ENCODE measurements around the gene NTHL1. TPM values are rescaled to one million over a fixed set of nuclear protein-coding genes. Genes with fewer than 3 reads are reported as not detected.
"Not testable (repeated sequence)": the region's sequence is repeated elsewhere in the genome, so short reads cannot be mapped to it uniquely, and the experiment has no call there.

Gene NTHL1
- total RNA-seq, 1 experiment from 2014 or later = 29.0 TPM

DNA sequence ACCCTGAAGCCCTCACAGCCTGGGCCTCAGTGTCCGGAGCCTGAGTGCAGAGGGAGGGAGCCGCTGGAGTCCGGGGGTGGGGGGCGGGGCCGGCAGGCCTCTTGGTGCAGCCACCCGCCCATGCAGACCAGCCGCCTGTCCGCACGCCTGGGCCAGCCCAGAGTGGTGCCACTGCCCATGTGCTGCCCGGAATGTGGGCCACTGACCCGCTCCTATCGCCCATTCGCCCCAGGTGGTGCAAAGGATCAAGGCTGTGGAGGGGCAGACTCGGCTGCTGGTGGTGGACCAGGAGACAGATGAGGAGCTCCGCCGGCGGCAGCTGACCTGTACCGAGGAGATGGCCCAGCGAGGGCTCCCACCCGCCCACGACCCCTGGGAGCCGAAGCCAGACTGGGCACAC is 18.3 kb downstream of the NTHL1 start:
- no peak for DNase-seq (ENCODE audit: low read depth)

DNA sequence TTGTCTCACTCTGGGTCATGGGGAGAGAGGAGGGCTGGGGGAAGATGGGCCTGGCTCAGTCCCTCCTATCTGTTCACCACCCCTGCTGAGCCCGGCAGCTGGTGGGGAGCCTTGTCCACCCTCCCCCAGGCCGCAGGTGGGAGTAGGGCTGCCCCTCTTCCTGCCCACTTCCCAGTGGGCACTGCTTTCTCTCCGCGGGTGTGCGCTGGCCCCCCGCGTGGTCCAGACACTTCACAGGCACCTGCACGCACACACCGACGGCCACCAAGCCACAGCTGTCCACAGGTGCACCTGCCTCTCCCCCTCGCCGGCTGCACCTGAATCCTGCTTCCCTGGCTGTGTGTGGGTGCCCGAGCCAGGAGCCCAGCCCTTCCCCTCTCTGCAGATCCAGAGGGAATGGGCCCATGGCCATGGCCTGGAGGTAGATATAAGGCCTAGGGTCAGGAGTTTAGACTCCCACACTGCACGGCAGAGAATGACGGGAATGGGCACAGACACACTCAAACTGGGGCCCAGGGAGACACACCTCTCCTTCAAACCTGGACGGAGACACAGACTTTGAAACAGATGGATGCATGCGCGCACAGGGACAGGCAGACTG is 18.9 kb downstream of the NTHL1 start:
- DNase-seq (ENCODE audit: low read depth) = no peak

DNA sequence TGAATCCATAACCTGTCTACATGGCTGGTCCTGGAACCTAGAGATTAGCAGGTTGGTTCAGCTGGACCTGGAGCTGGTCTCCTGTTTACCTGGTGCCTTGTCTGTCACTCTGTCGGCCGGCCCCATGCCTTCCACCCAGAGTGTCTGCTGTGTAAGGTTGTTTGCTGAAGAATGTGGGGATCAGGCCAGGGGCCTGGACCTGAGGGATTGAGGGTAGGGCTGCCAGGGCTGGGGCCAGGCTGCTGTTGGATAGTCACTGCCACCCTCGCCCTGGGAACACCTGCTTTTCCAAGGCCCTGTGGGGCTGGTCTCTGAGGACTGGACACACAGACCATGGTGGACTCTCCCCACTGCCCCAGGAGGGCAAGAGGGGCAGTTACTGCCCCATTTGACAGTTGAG is 19.5 kb downstream of the NTHL1 start:
- DNase-seq (ENCODE audit: low read depth) = no peak

DNA sequence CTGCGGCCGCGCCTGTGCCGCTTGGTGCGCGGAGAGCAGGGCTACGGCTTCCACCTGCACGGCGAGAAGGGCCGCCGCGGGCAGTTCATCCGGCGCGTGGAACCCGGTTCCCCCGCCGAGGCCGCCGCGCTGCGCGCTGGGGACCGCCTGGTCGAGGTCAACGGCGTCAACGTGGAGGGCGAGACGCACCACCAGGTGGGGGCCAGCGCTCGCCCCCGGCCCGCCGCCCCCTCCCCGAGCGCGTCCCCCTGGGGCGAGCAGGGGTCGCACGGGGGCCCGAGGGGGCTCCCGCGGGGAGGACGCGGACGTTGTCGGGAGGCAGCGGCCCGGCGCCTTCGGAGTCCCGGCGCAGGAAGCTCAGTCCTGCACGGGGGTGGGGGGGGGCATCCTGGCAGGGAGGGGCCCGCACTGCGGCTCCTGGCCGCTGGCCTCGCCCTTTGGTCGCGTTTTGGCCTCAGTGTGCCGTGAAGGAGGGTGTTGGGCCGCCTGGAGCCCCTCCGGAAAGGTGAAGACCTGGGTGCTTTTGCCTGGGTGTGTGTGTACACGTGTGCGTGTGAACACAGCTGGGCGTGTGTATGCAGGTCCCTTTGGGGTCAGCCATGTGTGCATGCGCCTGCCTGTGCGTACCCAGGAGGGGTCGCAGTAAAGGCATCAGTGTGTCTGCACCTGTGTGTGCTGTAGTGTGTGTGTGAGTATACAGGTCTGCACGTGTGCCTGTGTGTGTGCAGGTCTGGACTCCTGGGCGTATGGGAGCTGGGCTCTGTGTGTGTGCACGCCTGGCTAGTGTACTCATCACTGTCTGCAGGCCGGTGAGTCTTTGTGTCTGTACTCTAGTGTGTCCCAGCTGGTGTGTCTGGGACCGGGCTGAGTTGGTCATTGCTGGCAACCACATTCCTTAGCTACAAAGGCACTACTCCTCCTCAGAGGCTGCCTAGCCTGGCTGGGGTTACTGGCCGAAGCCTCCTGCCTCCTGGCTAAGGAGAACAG is 20.3 kb downstream of the NTHL1 start:
- no peak for DNase-seq (ENCODE audit: low read depth)

DNA sequence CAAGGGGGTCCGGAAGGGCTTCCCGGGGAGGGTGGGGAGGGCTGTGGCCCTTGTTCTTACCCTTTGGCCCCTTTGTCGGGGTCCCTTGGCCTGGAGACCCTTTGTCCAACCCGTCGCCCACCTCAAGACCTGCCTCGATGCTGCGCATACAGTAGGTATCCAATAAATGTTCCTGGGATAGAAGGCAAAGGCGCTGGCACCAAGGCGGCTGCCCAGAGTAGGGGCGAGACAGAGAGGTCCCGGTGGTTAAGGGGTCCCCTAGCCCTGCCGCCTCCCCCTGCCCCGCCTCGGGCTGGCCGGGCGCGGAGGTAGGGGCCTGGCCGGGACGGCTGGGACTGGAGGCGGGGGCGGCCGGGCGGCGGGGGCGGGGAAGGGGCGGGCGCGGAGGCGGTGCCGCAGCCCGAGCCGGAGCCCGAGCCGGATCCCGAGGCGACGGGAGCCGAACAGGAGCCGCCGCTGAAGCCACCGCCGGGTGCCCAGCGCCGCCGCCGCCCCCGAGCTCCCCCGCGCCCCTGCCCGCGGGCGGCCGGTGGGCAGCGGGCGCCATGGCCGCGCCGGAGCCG is 21.1 kb downstream of the NTHL1 start, which contains the start of gene NHERF2:
TSS of gene NHERF2 (plus strand) at position 442 of the 563 bp plus-strand sequence. CDS start at position 546, 104 bp downstream.
- no peak for DNase-seq (ENCODE audit: low read depth)

DNA sequence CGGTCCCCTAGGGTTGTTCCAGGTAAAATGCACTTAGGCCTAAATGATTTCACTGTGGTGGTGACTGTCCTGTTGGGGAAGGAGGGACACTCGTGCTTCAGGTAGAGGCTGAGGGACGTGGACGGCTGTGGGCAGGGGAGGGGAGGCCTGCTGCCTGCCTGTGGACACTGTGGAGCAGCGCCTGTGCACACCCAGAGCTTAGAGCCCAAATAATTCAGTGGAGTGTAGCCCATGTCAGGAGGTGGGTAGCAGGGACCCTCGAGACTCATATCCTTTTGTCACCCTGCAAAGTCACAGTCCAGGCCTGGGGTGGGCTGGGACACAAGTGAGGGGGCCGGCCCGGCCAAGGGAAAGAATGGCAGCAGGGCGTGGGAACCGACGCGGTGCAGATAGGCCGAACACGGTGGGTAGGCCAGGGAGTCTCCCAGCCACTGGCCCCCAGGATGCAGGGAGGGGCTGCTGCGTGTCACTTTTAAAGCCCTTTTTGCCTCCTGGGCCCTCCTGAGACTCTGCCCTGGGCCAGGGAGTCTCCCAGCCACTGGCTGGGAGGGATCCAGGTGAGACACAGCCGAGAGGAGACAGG is 21.7 kb downstream of the NTHL1 start:
- DNase-seq (ENCODE audit: low read depth) = no peak

DNA sequence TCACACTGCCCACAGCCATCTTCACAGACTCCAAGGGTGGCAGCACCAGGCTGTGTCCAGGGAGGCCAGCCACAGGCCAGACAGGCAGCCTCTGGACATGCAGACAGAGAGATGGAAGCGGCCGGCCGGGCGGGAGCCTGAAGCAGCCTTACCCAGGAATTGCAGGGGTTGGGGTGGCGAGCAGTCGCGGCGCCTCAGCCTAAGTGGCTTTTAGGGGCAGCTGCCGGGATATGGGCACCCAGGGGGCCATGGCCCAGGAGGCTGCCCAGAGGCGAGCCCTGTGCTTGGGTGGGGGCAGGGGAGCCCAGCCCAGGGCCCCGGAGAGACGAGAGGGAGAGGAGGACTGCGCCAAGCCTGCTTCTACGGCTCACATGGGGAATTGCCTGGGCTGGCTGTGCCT is 22.4 kb downstream of the NTHL1 start:
- DNase-seq (ENCODE audit: low read depth) = no peak

DNA sequence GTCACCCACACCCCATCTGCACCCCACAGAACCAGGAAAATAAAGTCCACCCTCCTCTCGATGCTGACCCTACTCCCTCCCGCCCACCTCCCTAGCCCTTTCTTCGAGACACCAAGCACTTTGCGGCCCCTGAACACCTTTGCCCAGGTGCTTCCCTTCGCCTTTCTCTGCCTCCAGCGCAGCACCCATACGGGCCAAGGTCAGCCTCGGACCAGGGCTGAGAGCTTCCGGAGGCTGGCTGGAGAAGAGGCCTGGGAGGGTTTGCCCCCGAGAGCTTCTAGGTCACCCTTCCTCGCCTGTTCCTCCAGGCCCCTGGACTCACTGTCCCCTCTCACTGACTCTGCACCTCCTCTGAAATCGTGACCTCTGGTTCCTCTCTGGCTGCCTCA is 23.6 kb downstream of the NTHL1 start:
- DNase-seq (ENCODE audit: low read depth) = no peak

DNA sequence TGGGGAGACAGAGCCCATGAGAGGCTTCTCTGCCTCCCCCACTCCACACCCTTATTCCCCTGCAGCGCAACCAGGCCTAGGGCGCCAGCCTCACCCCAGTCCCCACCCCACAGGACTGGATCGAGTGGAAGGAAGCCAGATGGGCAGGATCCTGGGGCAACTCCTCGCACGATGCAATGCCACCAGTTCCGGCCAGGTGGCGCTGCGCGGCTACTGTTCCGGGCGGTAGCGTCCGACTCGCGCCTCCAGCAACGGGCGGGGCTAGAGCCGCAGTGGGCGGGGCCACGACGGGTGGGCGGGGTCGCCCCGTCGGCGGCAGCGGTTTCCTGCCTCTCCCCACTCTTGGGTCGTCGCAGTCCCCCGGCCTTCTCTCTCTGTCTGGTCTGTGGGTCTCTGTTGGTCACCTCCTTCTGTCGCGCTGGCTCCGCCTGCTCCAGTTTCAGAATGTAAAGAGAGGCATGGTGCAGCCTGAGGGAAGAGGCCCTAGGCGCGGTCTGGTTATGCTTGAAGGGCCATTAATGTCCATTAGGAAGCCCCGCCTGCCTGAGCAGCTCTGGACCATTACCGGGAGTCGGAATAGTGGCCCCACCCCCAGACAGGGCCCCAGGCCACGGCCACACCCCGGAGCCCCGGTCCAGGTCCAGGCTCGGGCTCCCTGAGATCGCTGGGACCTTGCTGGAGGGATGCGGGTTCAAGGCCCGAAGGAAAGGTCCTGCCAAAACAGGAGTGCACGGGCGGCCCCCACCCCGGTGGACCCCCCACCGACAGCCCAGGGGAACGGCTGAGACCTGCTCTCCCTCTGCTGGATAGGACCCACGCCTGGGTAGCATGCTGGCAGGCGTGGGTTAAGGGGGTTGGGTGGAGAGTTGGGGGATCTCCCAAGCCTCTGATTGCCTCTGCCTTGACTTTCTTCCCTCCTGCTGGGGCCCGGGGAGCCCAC is 24.3 kb downstream of the NTHL1 start:
- peak; percentile 76 for DNase-seq (ENCODE audit: low read depth)

DNA sequence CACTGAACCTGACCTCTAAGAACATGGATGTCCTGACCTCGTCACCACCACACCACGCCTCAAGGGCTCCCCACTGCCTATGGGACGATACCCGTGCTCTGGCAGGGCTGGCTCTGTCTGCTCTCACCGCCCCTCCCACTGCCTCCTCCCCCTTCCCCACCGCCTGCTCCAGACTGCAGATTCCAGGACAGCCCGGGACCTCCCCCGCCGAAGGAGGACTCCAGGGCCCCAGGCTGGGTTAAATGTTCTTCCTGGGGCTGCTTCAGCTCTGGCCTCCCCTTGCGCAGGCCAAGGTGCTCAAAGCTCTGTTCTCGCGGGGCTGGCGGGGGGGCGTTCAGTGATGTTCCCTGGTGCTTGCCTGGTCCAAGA is 24.9 kb downstream of the NTHL1 start:
- peak; percentile 43 for DNase-seq (ENCODE audit: low read depth)

DNA sequence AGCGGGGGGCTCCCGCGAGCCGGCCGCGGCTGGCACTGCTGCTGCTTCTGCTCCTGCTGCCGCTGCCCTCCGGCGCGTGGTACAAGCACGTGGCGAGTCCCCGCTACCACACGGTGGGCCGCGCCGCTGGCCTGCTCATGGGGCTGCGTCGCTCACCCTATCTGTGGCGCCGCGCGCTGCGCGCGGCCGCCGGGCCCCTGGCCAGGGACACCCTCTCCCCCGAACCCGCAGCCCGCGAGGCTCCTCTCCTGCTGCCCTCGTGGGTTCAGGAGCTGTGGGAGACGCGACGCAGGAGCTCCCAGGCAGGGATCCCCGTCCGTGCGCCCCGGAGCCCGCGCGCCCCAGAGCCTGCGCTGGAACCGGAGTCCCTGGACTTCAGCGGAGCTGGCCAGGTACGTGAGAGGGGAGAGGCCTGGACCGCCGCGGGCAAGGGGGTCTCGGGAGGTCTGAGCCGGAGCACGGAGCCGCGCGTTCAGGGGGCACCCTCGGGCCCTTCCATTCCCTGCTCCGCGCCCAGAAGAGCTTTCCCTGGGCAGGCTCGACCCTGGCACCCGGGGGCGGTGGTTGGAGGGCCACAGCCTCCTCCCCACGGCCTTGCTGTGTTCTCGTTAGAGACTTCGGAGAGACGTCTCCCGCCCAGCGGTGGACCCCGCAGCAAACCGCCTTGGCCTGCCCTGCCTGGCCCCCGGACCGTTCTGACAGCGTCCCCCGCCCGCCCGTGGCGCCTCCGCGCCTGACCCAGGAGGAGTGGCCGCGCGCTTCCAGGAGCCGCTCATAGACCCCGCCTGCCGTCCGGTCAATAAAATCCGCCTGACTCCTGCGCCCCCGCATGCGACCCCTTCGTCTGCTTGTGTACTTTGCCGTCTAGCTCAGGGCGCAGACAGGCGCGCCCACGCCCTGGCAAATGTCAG is 27.5 kb downstream of the NTHL1 start:
- no peak for DNase-seq (ENCODE audit: low read depth)

DNA sequence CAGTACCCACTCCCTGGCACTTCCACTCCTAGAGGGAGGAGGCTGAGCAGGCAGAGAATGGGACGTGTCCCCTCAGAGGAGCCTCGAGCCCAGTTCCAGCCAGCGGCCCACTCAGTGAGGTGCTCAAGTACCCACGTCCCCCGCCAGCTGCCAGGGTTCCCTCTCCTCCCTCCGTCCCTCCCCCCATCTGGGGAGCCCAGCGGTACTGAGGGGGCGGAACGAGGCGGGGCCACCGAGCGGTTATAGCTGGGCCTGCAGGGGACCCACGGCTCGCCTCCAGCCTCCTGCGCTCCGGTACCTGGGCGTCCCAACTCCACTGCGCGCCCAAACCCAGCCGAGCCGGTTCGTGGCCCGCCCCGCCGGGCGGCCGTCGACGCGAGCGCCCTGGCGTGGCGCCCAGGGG is 28.1 kb downstream of the NTHL1 start, which contains the start of gene NPW:
TSS of gene NPW (plus strand) at position 268 of the 403 bp plus-strand sequence.
- no peak for DNase-seq (ENCODE audit: low read depth)

DNA sequence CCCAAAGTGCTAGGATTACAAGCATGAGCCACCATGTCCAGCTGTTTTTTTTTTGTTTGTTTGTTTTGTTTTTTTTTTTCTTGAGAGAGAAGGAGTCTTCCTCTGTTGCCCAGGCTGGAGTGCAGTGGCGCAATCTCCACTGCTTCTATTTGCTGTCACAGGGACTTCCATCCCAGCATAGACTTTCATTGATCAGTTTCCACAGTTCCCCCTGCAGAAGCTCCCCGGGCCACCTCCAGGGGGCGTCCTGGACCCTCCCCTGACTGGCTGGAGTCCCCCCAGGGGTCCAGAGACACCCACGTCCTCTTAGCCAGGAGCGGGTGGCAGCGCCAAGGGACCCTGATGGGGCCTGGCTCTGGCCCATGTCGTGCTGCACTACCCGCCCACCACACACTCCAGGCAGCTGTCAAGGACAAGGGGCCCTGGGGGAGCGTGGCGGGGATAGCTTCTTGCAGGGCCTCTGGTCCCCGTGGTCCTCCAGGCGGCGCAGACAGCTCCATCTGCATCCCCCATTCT is 31.2 kb downstream of the NTHL1 start:
- DNase-seq (ENCODE audit: low read depth) = no peak

DNA sequence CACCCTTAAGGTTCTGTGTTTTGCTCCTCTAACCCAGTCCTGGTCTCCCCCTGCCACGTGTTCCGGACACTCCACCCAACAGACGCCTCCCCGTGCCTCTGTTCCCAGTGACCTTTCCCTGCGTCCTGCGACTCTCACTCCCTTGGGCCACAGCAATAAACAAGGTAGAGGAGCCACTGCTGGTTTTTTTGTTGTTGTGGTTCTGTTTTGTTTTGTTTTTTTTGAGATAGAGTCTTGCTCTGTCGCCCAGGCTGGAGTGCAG is 31.8 kb downstream of the NTHL1 start:
- DNase-seq (ENCODE audit: low read depth) = no peak

DNA sequence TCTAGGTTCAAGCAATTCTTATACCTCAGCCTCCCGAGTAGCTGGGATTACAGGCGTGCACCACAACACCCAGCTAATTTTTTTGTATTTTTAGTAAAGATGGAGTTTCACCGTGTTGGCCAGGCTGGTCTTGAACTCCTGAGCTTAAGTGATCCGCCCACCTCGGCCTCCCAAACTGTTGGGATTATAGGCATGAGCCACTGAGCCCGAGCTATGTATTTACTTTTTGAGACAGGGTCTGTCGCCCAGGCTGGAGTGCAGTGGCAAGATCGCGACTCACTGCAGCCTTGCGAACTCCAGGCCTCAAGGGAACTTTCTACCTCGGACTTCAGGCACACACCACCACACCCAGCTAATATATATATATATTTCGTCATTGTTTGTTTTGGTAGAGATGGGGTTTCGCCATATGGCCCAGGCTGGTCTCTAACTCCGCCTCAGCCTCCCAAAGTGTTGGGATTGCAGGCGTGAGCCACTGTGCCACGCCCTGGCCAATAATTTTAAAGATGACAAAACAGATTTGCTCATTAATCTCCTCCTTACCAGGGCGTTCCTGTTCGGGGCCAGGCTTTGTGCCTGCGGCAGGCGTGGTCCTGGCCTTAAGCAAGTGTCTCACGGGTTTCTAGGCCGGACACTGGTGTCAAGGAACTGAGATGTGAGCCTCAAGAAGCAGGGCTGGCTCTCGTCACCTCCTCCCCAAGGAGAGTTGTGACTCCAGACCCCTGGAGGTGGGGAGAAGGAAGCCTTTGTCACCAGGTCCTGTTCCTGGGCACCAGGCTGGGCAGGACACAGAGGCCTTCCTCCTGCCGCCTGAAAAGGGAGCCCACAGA is 32.3 kb downstream of the NTHL1 start:
- DNase-seq (ENCODE audit: low read depth) = no peak

DNA sequence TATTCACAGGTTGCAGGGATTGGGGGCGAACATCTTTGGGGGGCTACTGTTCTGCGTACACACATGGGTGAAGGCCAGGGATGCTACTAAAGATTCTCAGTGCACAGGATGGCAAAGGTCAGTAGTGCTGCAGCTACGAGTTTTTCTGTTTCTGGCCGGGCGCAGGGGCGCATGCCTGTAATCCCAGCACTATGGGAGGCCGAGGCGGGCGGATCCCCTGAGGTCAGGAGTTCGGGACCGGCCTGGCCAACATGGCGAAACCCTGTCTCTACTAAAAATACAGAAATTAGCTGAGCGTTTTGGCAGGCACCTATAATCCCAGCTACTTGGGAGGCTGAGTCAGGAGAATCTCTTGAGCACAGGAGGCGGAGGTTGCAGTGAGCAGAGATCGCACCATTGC is 34.1 kb downstream of the NTHL1 start:
- DNase-seq (ENCODE audit: low read depth) = no peak

DNA sequence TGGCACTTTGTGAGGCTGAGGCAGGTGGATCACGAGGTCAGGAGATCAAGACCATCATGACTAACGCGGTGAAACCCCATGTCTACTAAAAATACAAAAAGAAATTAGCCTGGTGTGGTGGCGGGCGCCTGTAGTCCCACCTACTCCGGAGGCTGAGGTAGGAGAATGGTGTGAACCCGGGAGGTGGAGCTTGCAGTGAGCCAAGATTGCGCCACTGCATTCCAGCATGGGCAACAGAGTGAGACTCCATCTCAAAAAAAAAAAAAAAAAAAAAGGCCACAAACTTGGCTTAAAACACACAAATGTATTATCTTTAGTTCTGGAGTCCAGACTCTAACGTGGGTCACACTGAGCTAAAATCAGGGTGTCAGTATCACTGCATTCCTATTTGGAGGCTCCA is 35.9 kb downstream of the NTHL1 start:
- not testable (repeated sequence) for DNase-seq (ENCODE audit: low read depth)

DNA sequence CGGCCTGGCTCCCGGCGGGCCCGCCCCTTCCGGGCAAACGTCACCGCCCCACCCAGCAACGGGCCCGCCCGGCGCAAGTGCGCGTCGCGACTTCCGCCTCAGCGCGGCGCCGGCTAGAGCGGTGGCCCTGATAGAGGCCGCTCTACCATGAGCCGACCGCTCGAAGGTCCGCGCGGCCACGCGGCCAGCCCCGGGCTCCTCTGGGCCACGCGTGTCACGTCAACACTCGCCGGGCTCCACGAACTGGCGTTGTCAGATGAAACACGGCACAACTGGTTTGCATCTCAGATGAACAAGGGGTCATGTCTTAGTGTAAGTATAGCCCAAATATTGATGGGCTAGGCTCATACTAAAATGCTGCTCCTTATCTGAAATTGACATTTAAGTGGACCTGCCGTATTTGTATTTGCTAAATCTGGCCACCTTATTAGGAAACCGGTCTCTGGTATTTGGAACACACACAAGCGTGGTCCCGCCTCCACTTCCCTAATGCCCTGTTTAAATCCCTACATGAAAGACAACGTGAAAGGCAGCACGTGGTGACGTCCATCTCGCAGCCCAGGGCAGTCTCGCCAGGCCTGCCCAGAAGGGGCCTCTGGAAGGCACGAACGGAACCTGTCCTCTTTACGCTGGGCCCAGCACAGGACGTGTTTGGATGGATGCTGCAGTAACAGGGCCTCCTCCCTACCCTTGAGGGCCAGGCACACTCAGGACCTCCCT is 37.7 kb downstream of the NTHL1 start, which contains the start of gene ZNF598:
TSS of gene ZNF598 (minus strand) at position 31 of the 720 bp plus-strand sequence.
- peak; percentile 85 for DNase-seq (ENCODE audit: low read depth)
